KMS-11 (cell line): ENCODE results near the gene YBX3.
A peak's percentile ranks its signal among the peaks of the same experiment; 100 is the strongest.

Source experiments
- H2AFZ ChIP-seq: fragments of 200-600 bp; sonication (generic); 2 replicates; pipeline ENCODE4 v1.6.1; 2016; ENCODE audit warnings: antibody characterized with exemption, mixed run types, low read depth
- H3K27ac ChIP-seq: fragments of 200-600 bp; sonication (generic); 2 replicates; pipeline ENCODE4 v1.6.1; 2016; ENCODE audit warnings: mild to moderate bottlenecking, mixed run types
- H3K27me3 ChIP-seq: fragments of 200-600 bp; sonication (generic); 2 replicates; pipeline ENCODE4 v1.6.1; 2017; ENCODE audit warnings: mild to moderate bottlenecking, low read depth, mixed run types, moderate library complexity; ENCODE audit not compliant: insufficient read depth
- H3K36me3 ChIP-seq: fragments of 200-600 bp; sonication (generic); 2 replicates; pipeline ENCODE4 v1.6.1; 2017; ENCODE audit warnings: mild to moderate bottlenecking, mixed run types; ENCODE audit not compliant: insufficient read depth
- H3K4me1 ChIP-seq: fragments of 200-600 bp; sonication (generic); 2 replicates; pipeline ENCODE4 v1.6.1; 2016; ENCODE audit warnings: mild to moderate bottlenecking, low read depth, mixed run types; ENCODE audit not compliant: poor library complexity, severe bottlenecking
- H3K4me2 ChIP-seq: fragments of 200-600 bp; sonication (generic); 2 replicates; pipeline ENCODE4 v1.7.0; 2016; ENCODE audit warnings: mild to moderate bottlenecking, mixed run types
- H3K4me3 ChIP-seq: fragments of 200-600 bp; sonication (generic); IDR thresholded peaks from 2 replicates; pipeline ENCODE4 v1.6.1; 2017; ENCODE audit warnings: low read depth, low read length, mixed read lengths; ENCODE audit not compliant: insufficient read depth
- H3K79me2 ChIP-seq: fragments of 200-600 bp; sonication (generic); 2 replicates; pipeline ENCODE4 v1.6.1; 2016; ENCODE audit warnings: low read depth, mixed run types; ENCODE audit not compliant: insufficient read depth
- H3K9ac ChIP-seq: fragments of 200-600 bp; sonication (generic); 2 replicates; pipeline ENCODE4 v1.6.1; 2016; ENCODE audit warnings: mild to moderate bottlenecking, mixed run types
- H4K20me1 ChIP-seq: fragments of 200-600 bp; sonication (generic); 2 replicates; pipeline ENCODE4 v1.6.1; 2016; ENCODE audit warnings: mild to moderate bottlenecking, mixed run types; ENCODE audit not compliant: insufficient read depth
- CTCF ChIP-seq: fragments of 200-600 bp; sonication (generic); conservative IDR thresholded peaks from 2 replicates; pipeline ENCODE4 v1.6.1; 2017; ENCODE audit warnings: low read depth, mild to moderate bottlenecking, antibody characterized with exemption, low read length, moderate library complexity, mixed read lengths

The YBX3 gene

GRCh38 chr12:10728091-10728490, 5.0 kb upstream of the YBX3 start:
- no peak overlapping the region for H2AFZ ChIP-seq
- H3K79me2 ChIP-seq: peaks cover 4% of the 10 kb centered on the region; the same call in 1 of the 2 replicates
- no peak for TF ChIP-seq CTCF
- no peak overlapping the region for H3K9ac ChIP-seq
- H3K27me3 ChIP-seq: no peaks in the 10 kb centered on the region
- H4K20me1 ChIP-seq: no peaks in the 10 kb centered on the region
- no peaks in the 10 kb centered on the region for H3K36me3 ChIP-seq
- H3K4me3 ChIP-seq: no peak overlapping the region
- H3K4me2 ChIP-seq: no peak overlapping the region
- H3K4me1 ChIP-seq: peaks cover 8% of the 10 kb centered on the region
- no peak overlapping the region for H3K27ac ChIP-seq

GRCh38 chr12:10726945-10727344, 3.8 kb upstream of the YBX3 start:
- Histone ChIP-seq H3K36me3 (no peaks in the 10 kb centered on the region), H3K4me1 (peaks cover 8% of the 10 kb centered on the region), H3K4me2 (no peak overlapping the region), H3K9ac (no peak overlapping the region), H3K27ac (no peak overlapping the region), H3K4me3 (no peak overlapping the region), H3K27me3 (no peaks in the 10 kb centered on the region), H2AFZ (no peak overlapping the region), H3K79me2 (peaks cover 8% of the 10 kb centered on the region; the same call in 1 of the 2 replicates), H4K20me1 (no peaks in the 10 kb centered on the region)
- no peak for TF ChIP-seq CTCF

- H3K36me3 ChIP-seq: no peaks in the 10 kb centered on the region
- no peaks in the 10 kb centered on the region for H3K27me3 ChIP-seq
- TF ChIP-seq CTCF: no peak
- H4K20me1 ChIP-seq: 0 out of 2 replicates have a peak, but pooled peaks cover 3% of the 10 kb centered on the region
- H3K9ac ChIP-seq: no peak overlapping the region
- no peak overlapping the region for H3K27ac ChIP-seq
- peaks cover 21% of the 10 kb centered on the region for H3K4me1 ChIP-seq
- H3K4me2 ChIP-seq: no peak overlapping the region
- H2AFZ ChIP-seq: no peak overlapping the region
- H3K79me2 ChIP-seq: peaks cover 28% of the 10 kb centered on the region
- H3K4me3 ChIP-seq: no peak overlapping the region
These were observed 1.9 kb upstream of the YBX3 start for GRCh38 chr12:10725003-10725402.

GRCh38 chr12:10722502-10722904, 620 bp downstream of the YBX3 start:
- Histone ChIP-seq H3K4me3 (no peak overlapping the region), H3K9ac (peak overlapping the region; percentile 87), H3K27me3 (no peaks in the 10 kb centered on the region), H3K36me3 (no peaks in the 10 kb centered on the region), H3K4me1 (peaks cover 23% of the 10 kb centered on the region), H3K27ac (peak overlapping the region; percentile 82), H3K4me2 (no peak overlapping the region; the same call in 1 of the 2 replicates), H4K20me1 (0 out of 2 replicates have a peak, but pooled peaks cover 3% of the 10 kb centered on the region), H3K79me2 (peaks cover 51% of the 10 kb centered on the region), H2AFZ (peak overlapping the region; percentile 32; the same call in 1 of the 2 replicates)
- TF ChIP-seq CTCF: no peak
